Esophagus squamous epithelium (tissue), 4 donors: ENCODE data around the gene ZNF860.

Source experiments
- CTCF ChIP-seq, 6 experiments: fragments of 450-650 bp in 4 of 6; fragments of 200-600 bp in 2 of 6; sonication (generic) in 2 of 6; IDR thresholded peaks; one replicate each; pipeline ENCODE4 v1.5.1; 2016 to 2019; ENCODE audit warnings: antibody characterized with exemption in 6 of 6, mild to moderate bottlenecking in 4 of 6, moderate library complexity in 4 of 6
- POLR2A ChIP-seq, 4 donors: fragments of 450-650 bp; IDR thresholded peaks; one replicate each; pipeline ENCODE4 v1.6.1; 2017; ENCODE audit warnings: antibody characterized with exemption in 4 of 4, mild to moderate bottlenecking in 4 of 4, moderate library complexity in 3 of 4

GRCh38 chr3:31953091-31953490 is 28.5 kb upstream of the ZNF860 start:
- TF ChIP-seq CTCF (IDR thresholded peaks at IDR 0.05) (no peak), POLR2A (IDR thresholded peaks at IDR 0.05) (no peak)
